Testis (tissue), 2 donors: ENCODE data around the gene AFG1L.

Experiments
- CTCF ChIP-seq, 3 experiments: fragments of 450-650 bp in 2 of 3; fragments of 200-600 bp in 1 of 3; sonication (generic) in 1 of 3; IDR thresholded peaks; one replicate each; pipeline ENCODE4 v1.5.1; 2016 to 2019; ENCODE audit warnings: antibody characterized with exemption in 3 of 3, mild to moderate bottlenecking in 2 of 3, moderate library complexity in 1 of 3
- POLR2A ChIP-seq: fragments of 450-650 bp; IDR thresholded peaks from one replicate; pipeline ENCODE4 v1.6.1; 2017; ENCODE audit warnings: antibody characterized with exemption, mild to moderate bottlenecking, moderate library complexity

GRCh38 chr6:108549241-108549640, 254.4 kb downstream of the AFG1L start:
- TF ChIP-seq CTCF (IDR thresholded peaks at IDR 0.05) (no peak), POLR2A (no peak)
